K562 (cell line): ENCODE data around the gene PRDM10. TPM values are rescaled to one million over a fixed set of nuclear protein-coding genes. Genes with fewer than 3 reads are reported as not detected.

Source experiments
- DPF2 ChIP-seq: fragments of 450-650 bp; IDR thresholded peaks from 2 replicates; pipeline ENCODE4 v1.6.1; 2016
- FOXP4 ChIP-seq: sonication (generic); formaldehyde crosslinking; IDR thresholded peaks from 2 replicates; pipeline ENCODE4 v1.8.0; 2022; ENCODE audit warnings: mild to moderate bottlenecking, missing genetic modification reagents, borderline replicate concordance
- MAFF ChIP-seq: IDR thresholded peaks from 2 replicates; pipeline ENCODE4 v1.6.1; 2012; ENCODE audit warnings: low read length, improper control_type of control experiment
- MAFK ChIP-seq: IDR thresholded peaks from 2 replicates; pipeline ENCODE4 v1.6.1; 2011; ENCODE audit warnings: low read length, improper control_type of control experiment
- MCM5 ChIP-seq: fragments of 450-650 bp; IDR thresholded peaks from 2 replicates; pipeline ENCODE4 v1.6.1; 2016; ENCODE audit warnings: low read depth
- MLLT1 ChIP-seq, 2 experiments: fragments of 450-650 bp; IDR thresholded peaks; 2 replicates each; pipeline ENCODE4 v1.6.1; 2016
- NBN ChIP-seq: fragments of 450-650 bp; IDR thresholded peaks from 2 replicates; pipeline ENCODE4 v1.6.1; 2016; ENCODE audit warnings: low read depth, mild to moderate bottlenecking
- PKNOX1 ChIP-seq: fragments of 450-650 bp; IDR thresholded peaks from 2 replicates; pipeline ENCODE4 v1.6.1; 2016
- POLR2A ChIP-seq: fragments of 450-650 bp; conservative IDR thresholded peaks from 2 replicates; pipeline ENCODE4 v1.6.1; 2016
- POLR2H ChIP-seq: IDR thresholded peaks from 2 replicates; pipeline ENCODE4 v1.6.1; 2016; ENCODE audit warnings: missing genetic modification characterization, low read depth, mild to moderate bottlenecking, control low read depth, missing compliant biosample characterization, moderate library complexity
- RB1 ChIP-seq: fragments of 450-650 bp; IDR thresholded peaks from 2 replicates; pipeline ENCODE4 v1.6.1; 2017; ENCODE audit warnings: low read depth, mild to moderate bottlenecking
- RNF2 ChIP-seq: sonication (generic); IDR thresholded peaks from 2 replicates; pipeline ENCODE4 v1.6.1; 2016
- UBTF ChIP-seq, 2 experiments: IDR thresholded peaks; 2 replicates each; pipeline ENCODE4 v1.6.1; 2012; ENCODE audit warnings: improper control_type of control experiment in 2 of 2, low read depth in 2 of 2, low read length in 2 of 2, borderline replicate concordance in 1 of 2
- USF2 ChIP-seq: sonication (generic); formaldehyde crosslinking; IDR thresholded peaks from 2 replicates; pipeline ENCODE4 v1.5.0; 2020; ENCODE audit warnings: missing genetic modification reagents
- ZNF282 ChIP-seq: sonication (generic); formaldehyde crosslinking; IDR thresholded peaks from 2 replicates; pipeline ENCODE4 v1.8.1; 2023; ENCODE audit warnings: missing genetic modification reagents
- ZNF76 ChIP-seq: fragments of 250-450 bp; sonication (Bioruptor Pico); IDR thresholded peaks from 2 replicates; pipeline ENCODE4 v1.4.0; 2020; ENCODE audit warnings: mild to moderate bottlenecking, moderate library complexity, borderline replicate concordance
- polyA plus RNA-seq, 8 experiments: library from polyadenylated mRNA; depleted of rRNA in 4 of 8; stranded (reverse) in 5 of 8; unstranded in 3 of 8; fragments of >200 nt; fragmentation: Nextera tagmentation in 2 of 8; fragmentation: Illumina TruSeq in 1 of 8; extraction: Ambion mirVana in 2 of 8; extraction: Trizol in 1 of 8; gene quantifications; 2 replicates each; pipeline versions ENCODE4 v1.2.1 to v1.2.3, GENCODE V29; 2011 to 2014; ENCODE audit warnings: inconsistent platforms in 1 of 8, missing spikeins in 1 of 8
- total RNA-seq, 7 experiments: library from RNA; depleted of rRNA in 6 of 7; stranded (reverse); fragments of >200 nt in 6 of 7; fragmentation: Illumina TruSeq in 2 of 7; extraction: Trizol in 2 of 7; gene quantifications; 2 replicates each; pipeline versions ENCODE4 v1.2.1 to v1.2.3, GENCODE V29; 2011 to 2021; ENCODE audit warnings: low replicate concordance in 1 of 7
- TF ChIP-seq, protein P1 (sequence below): fragments of 450-650 bp; IDR thresholded peaks from 2 replicates; pipeline ENCODE4 v1.6.1; 2018; ENCODE audit not compliant: partially characterized antibody

The PRDM10 gene
- total and polyA plus RNA-seq, 9 of the 15 experiments (the other 6 are each of a cell fraction or from before 2014, with no cell fraction given) = 0.89 to 9.3 (median 4.5) TPM

GRCh38 chr11:130002352-130002845 lies at the start of gene PRDM10 (continued):
- no peak for TF ChIP-seq USF2 (CRISPR knock-in tag)
- TF ChIP-seq MLLT1 (IDR thresholded peaks at IDR 0.05) = peak in 1 of 2 experiments; percentile 44; a peak in 1 of 4 replicates
- no peak for TF ChIP-seq ZNF282 (CRISPR knock-in tag)
- TF ChIP-seq UBTF (IDR thresholded peaks at IDR 0.05; ENCODE audit: borderline replicate concordance in 1 of 2, low read depth in 2 of 2, low read length in 2 of 2) = peak; percentile 49 to 68; a peak in 2 of 4 replicates
- TF ChIP-seq POLR2A = peak; percentile 22; the same call in 1 of the 2 replicates
- no peak for TF ChIP-seq FOXP4 (CRISPR knock-in tag)
- peak; percentile 44; the same call in 1 of the 2 replicates for TF ChIP-seq NBN
- no peak; the same call in 1 of the 2 replicates for TF ChIP-seq POLR2H (tag)
- peak; percentile 33; the same call in 1 of the 2 replicates for TF ChIP-seq ZNF76
- 0 out of 2 replicates have a peak, but pooled peaks have one; percentile 35 for TF ChIP-seq RNF2
- peak; percentile 38 for TF ChIP-seq MAFF
- no peak for TF ChIP-seq MCM5
- peak; percentile 35; the same call in 1 of the 2 replicates for TF ChIP-seq MAFK
- peak; percentile 35; the same call in 1 of the 2 replicates for TF ChIP-seq DPF2
- no peak for TF ChIP-seq PKNOX1
- TF ChIP-seq, protein P1, sequence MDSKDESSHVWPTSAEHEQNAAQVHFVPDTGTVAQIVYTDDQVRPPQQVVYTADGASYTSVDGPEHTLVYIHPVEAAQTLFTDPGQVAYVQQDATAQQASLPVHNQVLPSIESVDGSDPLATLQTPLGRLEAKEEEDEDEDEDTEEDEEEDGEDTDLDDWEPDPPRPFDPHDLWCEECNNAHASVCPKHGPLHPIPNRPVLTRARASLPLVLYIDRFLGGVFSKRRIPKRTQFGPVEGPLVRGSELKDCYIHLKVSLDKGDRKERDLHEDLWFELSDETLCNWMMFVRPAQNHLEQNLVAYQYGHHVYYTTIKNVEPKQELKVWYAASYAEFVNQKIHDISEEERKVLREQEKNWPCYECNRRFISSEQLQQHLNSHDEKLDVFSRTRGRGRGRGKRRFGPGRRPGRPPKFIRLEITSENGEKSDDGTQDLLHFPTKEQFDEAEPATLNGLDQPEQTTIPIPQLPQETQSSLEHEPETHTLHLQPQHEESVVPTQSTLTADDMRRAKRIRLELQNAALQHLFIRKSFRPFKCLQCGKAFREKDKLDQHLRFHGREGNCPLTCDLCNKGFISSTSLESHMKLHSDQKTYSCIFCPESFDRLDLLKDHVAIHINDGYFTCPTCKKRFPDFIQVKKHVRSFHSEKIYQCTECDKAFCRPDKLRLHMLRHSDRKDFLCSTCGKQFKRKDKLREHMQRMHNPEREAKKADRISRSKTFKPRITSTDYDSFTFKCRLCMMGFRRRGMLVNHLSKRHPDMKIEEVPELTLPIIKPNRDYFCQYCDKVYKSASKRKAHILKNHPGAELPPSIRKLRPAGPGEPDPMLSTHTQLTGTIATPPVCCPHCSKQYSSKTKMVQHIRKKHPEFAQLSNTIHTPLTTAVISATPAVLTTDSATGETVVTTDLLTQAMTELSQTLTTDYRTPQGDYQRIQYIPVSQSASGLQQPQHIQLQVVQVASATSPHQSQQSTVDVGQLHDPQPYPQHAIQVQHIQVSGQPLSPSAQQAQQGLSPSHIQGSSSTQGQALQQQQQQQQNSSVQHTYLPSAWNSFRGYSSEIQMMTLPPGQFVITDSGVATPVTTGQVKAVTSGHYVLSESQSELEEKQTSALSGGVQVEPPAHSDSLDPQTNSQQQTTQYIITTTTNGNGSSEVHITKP = peak; percentile 100
- peak; percentile 26; the same call in 1 of the 2 replicates for TF ChIP-seq RB1
